Stimulated activated CD4-positive, alpha-beta T cell treated with anti-CD3 and anti-CD28 coated beads, Interleukin-12 subunit alpha, Interleukin-12 subunit beta, amount 100 ng/mL, for 48 hours (primary cell): Measurements from ENCODE around the gene KNTC1.
"Not testable (repeated sequence)": the region's sequence is repeated elsewhere in the genome, so short reads cannot be mapped to it uniquely, and the experiment has no call there.

ENCODE experiments used
- DNase-seq, 3 donors: peaks; one replicate each; pipeline ENCODE4 v3.0.0-alpha.2; 2020; ENCODE audit warnings: low read depth in 2 of 3, low spot score in 1 of 3

KNTC1 gene

GRCh38 chr12:122505419-122506051, 21.5 kb upstream of the KNTC1 start:
- no peak for DNase-seq

GRCh38 chr12:122506393-122506938, 20.6 kb upstream of the KNTC1 start:
- DNase-seq = no peak

- DNase-seq = no peak
Observed at GRCh38 chr12:122508163-122508562, 18.9 kb upstream of the KNTC1 start.

GRCh38 chr12:122513028-122513427, 14.0 kb upstream of the KNTC1 start:
- DNase-seq = not testable (repeated sequence)

- no peak for DNase-seq
Observed at GRCh38 chr12:122513660-122514059, 13.4 kb upstream of the KNTC1 start.

- DNase-seq = no peak
Observed at GRCh38 chr12:122515275-122515674, 11.8 kb upstream of the KNTC1 start.

GRCh38 chr12:122516544-122517361, 10.3 kb upstream of the KNTC1 start:
- no peak for DNase-seq

- no peak for DNase-seq
Observed at GRCh38 chr12:122517877-122518276, 9.2 kb upstream of the KNTC1 start.

- no peak for DNase-seq
Observed at GRCh38 chr12:122518908-122519307, 8.1 kb upstream of the KNTC1 start.

GRCh38 chr12:122519418-122519817, 7.6 kb upstream of the KNTC1 start:
- DNase-seq = no peak

- DNase-seq = no peak
Observed at GRCh38 chr12:122520676-122521075, 6.4 kb upstream of the KNTC1 start.

- no peak for DNase-seq
Observed at GRCh38 chr12:122523280-122523679, 3.8 kb upstream of the KNTC1 start.

- DNase-seq = no peak
Observed at GRCh38 chr12:122523846-122524718, 3.0 kb upstream of the KNTC1 start.

- peak in 1 of 3 donors; percentile 22 for DNase-seq
Observed at GRCh38 chr12:122527478-122527944, 462 bp downstream of the KNTC1 start.

GRCh38 chr12:122528582-122528981, 1.5 kb downstream of the KNTC1 start:
- no peak for DNase-seq

- DNase-seq = no peak
Observed at GRCh38 chr12:122528992-122529391, 1.9 kb downstream of the KNTC1 start.

GRCh38 chr12:122533856-122534255, 6.8 kb downstream of the KNTC1 start:
- DNase-seq = no peak

- no peak for DNase-seq
Observed at GRCh38 chr12:122537021-122537420, 10.0 kb downstream of the KNTC1 start.

GRCh38 chr12:122538496-122538895, 11.4 kb downstream of the KNTC1 start:
- DNase-seq = no peak

GRCh38 chr12:122544537-122544936, 17.5 kb downstream of the KNTC1 start:
- no peak for DNase-seq

GRCh38 chr12:122545855-122546254, 18.8 kb downstream of the KNTC1 start:
- no peak for DNase-seq
